HepG2 (cell line): ENCODE measurements around the gene CTDP1. TPM values are rescaled to one million over a fixed set of nuclear protein-coding genes. Genes with fewer than 3 reads are reported as not detected.

Experiments used
- ATM ChIP-seq: fragments of 450-650 bp; IDR thresholded peaks from 2 replicates; pipeline ENCODE4 v1.7.1; 2017; ENCODE audit warnings: mild to moderate bottlenecking, borderline replicate concordance
- CSRNP2 ChIP-seq: sonication (generic); formaldehyde crosslinking; conservative IDR thresholded peaks from 2 replicates; pipeline ENCODE4 v1.8.0; 2022; ENCODE audit warnings: low read depth, missing genetic modification reagents
- FOSL1 ChIP-seq: sonication (generic); formaldehyde crosslinking; IDR thresholded peaks from 2 replicates; pipeline ENCODE4 v1.9.0; 2021; ENCODE audit warnings: missing genetic modification reagents, borderline replicate concordance
- FOXC1 ChIP-seq: sonication (generic); formaldehyde crosslinking; IDR thresholded peaks from 2 replicates; pipeline ENCODE4 v1.8.0; 2022; ENCODE audit warnings: mild to moderate bottlenecking, missing genetic modification reagents, borderline replicate concordance
- HMGA1 ChIP-seq: sonication (generic); formaldehyde crosslinking; conservative IDR thresholded peaks from 2 replicates; pipeline ENCODE4 v1.4.0; 2020; ENCODE audit warnings: missing genetic modification reagents
- ISX ChIP-seq: sonication (generic); formaldehyde crosslinking; conservative IDR thresholded peaks from 2 replicates; pipeline ENCODE4 v1.5.0; 2020; ENCODE audit warnings: missing genetic modification reagents
- KDM5B ChIP-seq: sonication (generic); formaldehyde crosslinking; IDR thresholded peaks from 2 replicates; pipeline ENCODE4 v1.4.0; 2020; ENCODE audit warnings: missing genetic modification reagents, mild to moderate bottlenecking, borderline replicate concordance
- MED1 ChIP-seq: sonication (generic); formaldehyde crosslinking; IDR thresholded peaks from 2 replicates; pipeline ENCODE4 v1.4.0; 2020; ENCODE audit warnings: missing genetic modification reagents
- MXI1 ChIP-seq: IDR thresholded peaks from 3 replicates; pipeline ENCODE4 v1.6.1; 2012; ENCODE audit warnings: low read depth, low read length, inconsistent platforms, borderline replicate concordance
- NAIF1 ChIP-seq: sonication (generic); formaldehyde crosslinking; IDR thresholded peaks from 2 replicates; pipeline ENCODE4 v1.5.0; 2020; ENCODE audit warnings: mild to moderate bottlenecking, missing genetic modification reagents, borderline replicate concordance
- NR1H2 ChIP-seq: sonication (generic); formaldehyde crosslinking; IDR thresholded peaks from 2 replicates; pipeline ENCODE4 v1.8.1; 2022; ENCODE audit warnings: low read depth, missing genetic modification reagents, borderline replicate concordance
- RBM39 ChIP-seq: fragments of 200-400 bp; formaldehyde crosslinking; IDR thresholded peaks from one replicate; pipeline ENCODE4 v1.6.1; 2018; ENCODE audit warnings: antibody characterized with exemption, mild to moderate bottlenecking, low read depth, low read length; ENCODE audit not compliant: poor library complexity, severe bottlenecking
- RELA ChIP-seq: sonication (generic); formaldehyde crosslinking; IDR thresholded peaks from 2 replicates; pipeline ENCODE4 v1.4.0; 2020; ENCODE audit warnings: missing genetic modification reagents
- SOX6 ChIP-seq, 2 experiments: fragments of 450-650 bp in 1 of 2; sonication (generic) in 1 of 2; formaldehyde crosslinking in 1 of 2; IDR thresholded peaks; 2 replicates each; pipeline versions ENCODE4 v1.4.0 to v1.6.1; 2017 to 2020; ENCODE audit warnings: antibody characterized with exemption in 1 of 2, mild to moderate bottlenecking in 1 of 2, missing genetic modification reagents in 1 of 2
- SRY ChIP-seq: sonication (generic); formaldehyde crosslinking; IDR thresholded peaks from 2 replicates; pipeline ENCODE4 v1.8.0; 2022; ENCODE audit warnings: mild to moderate bottlenecking, missing genetic modification reagents
- THAP7 ChIP-seq: sonication (generic); formaldehyde crosslinking; IDR thresholded peaks from 2 replicates; pipeline ENCODE4 v1.8.1; 2023; ENCODE audit warnings: mild to moderate bottlenecking, missing genetic modification reagents
- ZBTB7B ChIP-seq: sonication (generic); formaldehyde crosslinking; IDR thresholded peaks from 2 replicates; pipeline ENCODE4 v1.4.0; 2020; ENCODE audit warnings: missing genetic modification reagents
- ZNF101 ChIP-seq: sonication (generic); formaldehyde crosslinking; IDR thresholded peaks from 2 replicates; pipeline ENCODE4 v1.4.0; 2020; ENCODE audit warnings: mild to moderate bottlenecking, low read depth, missing genetic modification reagents, borderline replicate concordance
- ZNF138 ChIP-seq: sonication (generic); formaldehyde crosslinking; IDR thresholded peaks from 2 replicates; pipeline ENCODE4 v1.5.0; 2020; ENCODE audit warnings: mild to moderate bottlenecking, low read depth, missing genetic modification reagents
- ZNF280B ChIP-seq: sonication (generic); formaldehyde crosslinking; IDR thresholded peaks from 2 replicates; pipeline ENCODE4 v1.5.0; 2020; ENCODE audit warnings: missing genetic modification reagents, mild to moderate bottlenecking, borderline replicate concordance
- ZNF34 ChIP-seq: sonication (generic); formaldehyde crosslinking; IDR thresholded peaks from 2 replicates; pipeline ENCODE4 v1.4.0; 2020; ENCODE audit warnings: mild to moderate bottlenecking, missing genetic modification reagents, borderline replicate concordance
- ZNF704 ChIP-seq: sonication (generic); formaldehyde crosslinking; IDR thresholded peaks from 2 replicates; pipeline ENCODE4 v1.8.1; 2023; ENCODE audit warnings: mild to moderate bottlenecking, inconsistent platforms, moderate library complexity, missing genetic modification reagents, borderline replicate concordance
- polyA plus RNA-seq, 8 experiments: library from polyadenylated mRNA; depleted of rRNA in 3 of 8; stranded (reverse) in 7 of 8; unstranded in 1 of 8; fragments of >200 nt; fragmentation: Illumina TruSeq in 4 of 8; extraction: Trizol in 4 of 8; gene quantifications; 2 replicates each; pipeline versions ENCODE4 v1.2.1 to v1.2.3, GENCODE V29; 2011 to 2016; ENCODE audit warnings: low read depth in 4 of 8, missing spikeins in 1 of 8, mixed read lengths in 1 of 8; ENCODE audit not compliant: insufficient read depth in 1 of 8
- total RNA-seq, 5 experiments: library from RNA; depleted of rRNA; stranded (reverse); fragments of >200 nt; fragmentation: Illumina TruSeq; extraction: Trizol; gene quantifications; 2 replicates each; pipeline ENCODE4 v1.2.3, GENCODE V29; 2016; ENCODE audit warnings: low read depth in 1 of 5
- TF ChIP-seq, protein P1 (sequence below): sonication (generic); formaldehyde crosslinking; IDR thresholded peaks from 2 replicates; pipeline ENCODE4 v1.8.1; 2023; ENCODE audit warnings: missing genetic modification reagents, mild to moderate bottlenecking, borderline replicate concordance

CTDP1 gene
- total and polyA plus RNA-seq, 2 of the 13 experiments (the other 11 are each of a cell fraction or from before 2014, with no cell fraction given), result 6.9 to 11.0 TPM

- TF ChIP-seq ZNF704 (CRISPR knock-in tag), result peak; percentile 66; the same call in 1 of the 2 replicates
- TF ChIP-seq ISX (CRISPR knock-in tag), result 0 out of 2 replicates have a peak, but pooled peaks have one; percentile 28
- peak; percentile 95 for TF ChIP-seq KDM5B (CRISPR knock-in tag)
- no peak for TF ChIP-seq SOX6 (IDR thresholded peaks at IDR 0.05)
- TF ChIP-seq SOX6 (CRISPR knock-in tag; IDR thresholded peaks at IDR 0.05), result peak; percentile 78
- no peak for TF ChIP-seq ZNF138 (CRISPR knock-in tag)
- peak; percentile 74 for TF ChIP-seq SRY (CRISPR knock-in tag)
- peak; percentile 13 for TF ChIP-seq RELA (CRISPR knock-in tag)
- TF ChIP-seq THAP7, result peak; percentile 86; the same call in 1 of the 2 replicates
- TF ChIP-seq MED1 (CRISPR knock-in tag), result peak; percentile 82
- no peak for TF ChIP-seq NR1H2 (CRISPR knock-in tag)
- no peak for TF ChIP-seq FOSL1 (CRISPR knock-in tag)
- peak; percentile 63; the same call in 1 of the 3 replicates for TF ChIP-seq MXI1
- no peak for TF ChIP-seq ZNF101
- TF ChIP-seq ATM, result no peak
- TF ChIP-seq HMGA1 (CRISPR knock-in tag), result no peak
- peak; percentile 96 for TF ChIP-seq NAIF1
- TF ChIP-seq, protein P1, sequence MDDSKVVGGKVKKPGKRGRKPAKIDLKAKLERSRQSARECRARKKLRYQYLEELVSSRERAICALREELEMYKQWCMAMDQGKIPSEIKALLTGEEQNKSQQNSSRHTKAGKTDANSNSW (CRISPR knock-in tag), result peak; percentile 12; the same call in 1 of the 2 replicates
- TF ChIP-seq FOXC1, result peak; percentile 33; the same call in 1 of the 2 replicates
- no peak for TF ChIP-seq CSRNP2 (CRISPR knock-in tag)
- peak; percentile 99 for TF ChIP-seq ZBTB7B (CRISPR knock-in tag)
- TF ChIP-seq ZNF34, result no peak
- peak; percentile 60 for TF ChIP-seq ZNF280B (CRISPR knock-in tag)
- TF ChIP-seq RBM39, result peak; percentile 86
Measured at GRCh38 chr18:79678665-79679551, 695 bp upstream of the CTDP1 start (continued).
